Measurements from ENCODE around the gene TTC7B. TPM values are rescaled to one million over a fixed set of nuclear protein-coding genes. Genes with fewer than 3 reads are reported as not detected.

Gene TTC7B
- total RNA-seq, 4 donors from 2014 or later: 35.0 to 78.7 (median 36.8) TPM

GRCh38 chr14:90616313-90616712 is 199.9 kb downstream of the TTC7B start:
- no peak for ATAC-seq
- in situ Hi-C loops (cut with MboI; ENCODE audit: low sequenced_read_pairs in 4 of 4): no loop called here
- H3K27me3 ChIP-seq: no peaks in the 10 kb centered on the region
- no peak for TF ChIP-seq CTCF (IDR thresholded peaks at IDR 0.05 in 4 of 5, conservative IDR thresholded peaks at IDR 0.05 in 1 of 5)
- TF ChIP-seq POLR2A (IDR thresholded peaks at IDR 0.05): no peak
- peaks cover 0 to 6% of the 10 kb centered on the region in 2 donors for H3K36me3 ChIP-seq
- H3K4me3 ChIP-seq: no peak overlapping the region
- no peak for DNase-seq
- peak overlapping the region in 3 of 4 donors; percentile 40 to 67 (median 51) for H3K27ac ChIP-seq
- peaks cover 31 to 44% of the 10 kb centered on the region in 2 donors for H3K4me1 ChIP-seq
- H3K9me3 ChIP-seq: no peaks in the 10 kb centered on the region
- intact Hi-C loops (cut with DNase I; ENCODE audit: low total_unique reads): no loop called here

- Histone ChIP-seq H3K4me3 (no peak overlapping the region), H3K9me3 (no peaks in the 10 kb centered on the region), H3K27ac (peak overlapping the region; percentile 25 to 67 (median 46)), H3K36me3 (peaks cover 0 to 6% of the 10 kb centered on the region in 2 donors), H3K4me1 (peaks cover 34 to 45% of the 10 kb centered on the region in 2 donors), H3K27me3 (no peaks in the 10 kb centered on the region)
- TF ChIP-seq POLR2A (IDR thresholded peaks at IDR 0.05) (no peak), CTCF (IDR thresholded peaks at IDR 0.05 in 4 of 5, conservative IDR thresholded peaks at IDR 0.05 in 1 of 5) (no peak)
- in situ Hi-C loops (cut with MboI; ENCODE audit: low sequenced_read_pairs in 4 of 4): no loop called here
- DNase-seq (no peak), ATAC-seq (no peak)
- intact Hi-C loops (cut with DNase I; ENCODE audit: low total_unique reads): no loop called here
These were observed 200.6 kb downstream of the TTC7B start for GRCh38 chr14:90615517-90616060.

GRCh38 chr14:90614696-90615516 is 201.3 kb downstream of the TTC7B start:
- H3K4me3 ChIP-seq: no peak overlapping the region
- H3K4me1 ChIP-seq: peaks cover 34 to 41% of the 10 kb centered on the region in 2 donors
- no peaks in the 10 kb centered on the region for H3K9me3 ChIP-seq
- in situ Hi-C loops (cut with MboI; ENCODE audit: low sequenced_read_pairs in 4 of 4) (no loop called here), intact Hi-C loops (cut with DNase I; ENCODE audit: low total_unique reads) (no loop called here)
- peaks cover 0 to 6% of the 10 kb centered on the region in 2 donors for H3K36me3 ChIP-seq
- no peak for TF ChIP-seq CTCF (IDR thresholded peaks at IDR 0.05 in 4 of 5, conservative IDR thresholded peaks at IDR 0.05 in 1 of 5)
- no peak for TF ChIP-seq POLR2A (IDR thresholded peaks at IDR 0.05)
- no peak for ATAC-seq
- H3K27ac ChIP-seq: peak overlapping the region; percentile 25 to 67 (median 46)
- no peak for DNase-seq
- no peaks in the 10 kb centered on the region for H3K27me3 ChIP-seq

- DNase-seq (no peak), ATAC-seq (no peak)
- no peak for TF ChIP-seq POLR2A (IDR thresholded peaks at IDR 0.05)
- TF ChIP-seq CTCF (IDR thresholded peaks at IDR 0.05 in 4 of 5, conservative IDR thresholded peaks at IDR 0.05 in 1 of 5): no peak
- Histone ChIP-seq H3K4me1 (peaks cover 40 to 46% of the 10 kb centered on the region in 2 donors), H3K27me3 (no peaks in the 10 kb centered on the region), H3K4me3 (no peak overlapping the region), H3K27ac (peak overlapping the region; percentile 2 to 69 (median 56)), H3K9me3 (no peaks in the 10 kb centered on the region), H3K36me3 (peaks cover 0 to 6% of the 10 kb centered on the region in 2 donors)
- in situ Hi-C loops (cut with MboI; ENCODE audit: low sequenced_read_pairs in 4 of 4): no loop called here
- intact Hi-C loops (cut with DNase I; ENCODE audit: low total_unique reads): no loop called here
These were observed 202.2 kb downstream of the TTC7B start for GRCh38 chr14:90613997-90614396.

Measured in gastrocnemius medialis (tissue), 4 donors.